ENCODE data around the gene VWA5B1. TPM values are rescaled to one million over a fixed set of nuclear protein-coding genes. Genes with fewer than 3 reads are reported as not detected.
"Not testable (repeated sequence)": the region's sequence is repeated elsewhere in the genome, so short reads cannot be mapped to it uniquely, and the experiment has no call there.

VWA5B1 gene
- total RNA-seq, 1 donor from 2014 or later, result not detected

- Histone ChIP-seq H3K27ac (no peak overlapping the region), H3K36me3 (no peaks in the 10 kb centered on the region), H3K4me1 (no peaks in the 10 kb centered on the region), H3K4me3 (no peak overlapping the region), H3K27me3 (no peaks in the 10 kb centered on the region), H3K9me3 (no peaks in the 10 kb centered on the region)
- no peak for DNase-seq (ENCODE audit: low spot score in 2 of 2)
- intact Hi-C loops (cut with DNase I), result no loop called here
- no peak for TF ChIP-seq CTCF (IDR thresholded peaks at IDR 0.05)
Observed at GRCh38 chr1:20282533-20282932, 8.1 kb upstream of the VWA5B1 start.

GRCh38 chr1:20284046-20284445 is 6.6 kb upstream of the VWA5B1 start:
- intact Hi-C loops (cut with DNase I), result no loop called here
- H3K27me3 ChIP-seq, result no peaks in the 10 kb centered on the region
- H3K4me1 ChIP-seq, result no peaks in the 10 kb centered on the region
- H3K27ac ChIP-seq, result no peak overlapping the region
- H3K36me3 ChIP-seq, result no peaks in the 10 kb centered on the region
- no peak for DNase-seq (ENCODE audit: low spot score in 2 of 2)
- TF ChIP-seq CTCF (IDR thresholded peaks at IDR 0.05), result no peak
- no peaks in the 10 kb centered on the region for H3K9me3 ChIP-seq
- H3K4me3 ChIP-seq, result no peak overlapping the region

- no peaks in the 10 kb centered on the region for H3K36me3 ChIP-seq
- H3K4me3 ChIP-seq, result no peak overlapping the region
- H3K27ac ChIP-seq, result no peak overlapping the region
- no peaks in the 10 kb centered on the region for H3K27me3 ChIP-seq
- no peak for TF ChIP-seq CTCF (IDR thresholded peaks at IDR 0.05)
- intact Hi-C loops (cut with DNase I), result no loop called here
- H3K4me1 ChIP-seq, result no peaks in the 10 kb centered on the region
- H3K9me3 ChIP-seq, result no peaks in the 10 kb centered on the region
- DNase-seq (ENCODE audit: low spot score in 2 of 2), result no peak
Observed at GRCh38 chr1:20284625-20285024, 6.0 kb upstream of the VWA5B1 start.

GRCh38 chr1:20285510-20285909 is 5.2 kb upstream of the VWA5B1 start:
- intact Hi-C loops (cut with DNase I), result no loop called here
- Histone ChIP-seq H3K9me3 (no peaks in the 10 kb centered on the region), H3K27me3 (no peaks in the 10 kb centered on the region), H3K36me3 (no peaks in the 10 kb centered on the region), H3K27ac (no peak overlapping the region), H3K4me1 (no peaks in the 10 kb centered on the region), H3K4me3 (no peak overlapping the region)
- DNase-seq (ENCODE audit: low spot score in 2 of 2), result no peak
- no peak for TF ChIP-seq CTCF (IDR thresholded peaks at IDR 0.05)

GRCh38 chr1:20287696-20288095 is 3.0 kb upstream of the VWA5B1 start:
- H3K27ac ChIP-seq; DNase-seq (ENCODE audit: low spot score in 2 of 2); intact Hi-C loops (cut with DNase I); H3K4me1 ChIP-seq; H3K9me3 ChIP-seq; H3K36me3 ChIP-seq; H3K4me3 ChIP-seq; H3K27me3 ChIP-seq: not testable (repeated sequence)

- Histone ChIP-seq H3K36me3 (no peaks in the 10 kb centered on the region), H3K27me3 (no peaks in the 10 kb centered on the region), H3K27ac (no peak overlapping the region), H3K4me1 (no peaks in the 10 kb centered on the region), H3K4me3 (no peak overlapping the region), H3K9me3 (no peaks in the 10 kb centered on the region)
- no peak for TF ChIP-seq CTCF (IDR thresholded peaks at IDR 0.05)
- intact Hi-C loops (cut with DNase I), result no loop called here
- DNase-seq (ENCODE audit: low spot score in 2 of 2), result no peak
Observed at GRCh38 chr1:20291645-20292084, 990 bp downstream of the VWA5B1 start.

Data from ascending aorta (tissue), 2 donors.